DLD1 (cell line): ENCODE results near the gene THSD4.
"Not testable (repeated sequence)": the region's sequence is repeated elsewhere in the genome, so short reads cannot be mapped to it uniquely, and the experiment has no call there.

ENCODE experiments used
- in situ Hi-C: cut with HindIII; loops from 2 replicates; pipeline ENCODE4 v1.10.0; 2017; ENCODE audit warnings: low sequenced_read_pairs

THSD4 gene

DNA sequence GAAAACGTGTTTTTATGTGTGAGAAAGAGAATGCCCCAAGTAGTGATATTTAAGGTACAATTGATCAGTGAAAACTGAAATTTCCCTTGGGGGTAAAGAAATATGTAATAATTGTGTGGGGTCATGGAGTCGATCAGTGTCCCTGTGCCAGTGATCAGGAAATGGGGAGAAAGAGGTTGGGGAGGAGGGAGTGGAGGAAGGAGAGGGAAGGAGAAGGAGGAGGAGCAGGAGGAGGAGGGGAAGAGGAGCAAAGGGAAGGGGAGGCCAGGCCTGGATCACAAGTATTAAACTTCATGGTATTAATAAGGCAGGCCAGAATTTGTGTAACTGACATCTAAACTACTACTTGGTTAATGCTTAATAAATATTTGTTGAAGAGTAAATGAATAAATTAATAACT is 30.4 kb downstream of the THSD4 start:
- in situ Hi-C loops, result no loop called here

DNA sequence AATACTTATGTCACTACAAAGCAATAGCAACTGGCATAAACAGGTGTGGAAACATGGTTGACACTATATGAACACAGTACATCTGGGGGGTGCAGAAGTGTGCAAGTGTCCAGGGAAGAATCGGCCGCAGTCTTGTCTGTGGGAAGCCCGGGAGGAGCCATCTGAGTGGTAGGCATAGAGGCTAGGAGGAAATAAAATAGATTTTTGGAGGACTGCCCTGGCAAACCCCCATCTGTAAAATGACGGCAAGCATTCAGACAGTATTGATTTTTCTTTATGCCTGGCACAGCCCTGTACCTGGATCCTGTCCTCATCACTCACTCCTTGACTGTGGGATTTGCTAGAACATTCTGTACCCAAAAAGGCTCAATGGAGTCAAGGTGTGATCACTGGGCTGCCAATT is 31.3 kb downstream of the THSD4 start:
- in situ Hi-C loops, result no loop called here

DNA sequence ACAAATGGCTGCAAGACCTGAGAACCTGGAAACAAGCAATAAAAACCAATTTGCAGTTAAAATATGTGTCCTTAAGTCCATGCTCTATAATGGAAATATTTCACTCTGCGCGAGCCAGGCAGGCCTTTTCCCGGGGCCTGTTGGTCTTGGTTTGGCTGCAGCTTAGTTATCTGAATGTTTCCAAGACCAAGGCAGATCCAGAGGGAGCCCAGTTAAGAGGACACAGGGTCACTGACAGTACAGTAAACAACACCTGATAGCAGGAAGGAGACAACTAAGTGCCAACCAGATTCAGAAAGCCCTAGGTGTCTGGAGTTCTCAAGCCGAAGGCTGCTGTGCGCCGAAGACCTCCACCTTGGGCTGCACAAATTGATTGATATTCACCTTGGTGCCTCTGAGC is 32.8 kb downstream of the THSD4 start:
- in situ Hi-C loops, result no loop called here

DNA sequence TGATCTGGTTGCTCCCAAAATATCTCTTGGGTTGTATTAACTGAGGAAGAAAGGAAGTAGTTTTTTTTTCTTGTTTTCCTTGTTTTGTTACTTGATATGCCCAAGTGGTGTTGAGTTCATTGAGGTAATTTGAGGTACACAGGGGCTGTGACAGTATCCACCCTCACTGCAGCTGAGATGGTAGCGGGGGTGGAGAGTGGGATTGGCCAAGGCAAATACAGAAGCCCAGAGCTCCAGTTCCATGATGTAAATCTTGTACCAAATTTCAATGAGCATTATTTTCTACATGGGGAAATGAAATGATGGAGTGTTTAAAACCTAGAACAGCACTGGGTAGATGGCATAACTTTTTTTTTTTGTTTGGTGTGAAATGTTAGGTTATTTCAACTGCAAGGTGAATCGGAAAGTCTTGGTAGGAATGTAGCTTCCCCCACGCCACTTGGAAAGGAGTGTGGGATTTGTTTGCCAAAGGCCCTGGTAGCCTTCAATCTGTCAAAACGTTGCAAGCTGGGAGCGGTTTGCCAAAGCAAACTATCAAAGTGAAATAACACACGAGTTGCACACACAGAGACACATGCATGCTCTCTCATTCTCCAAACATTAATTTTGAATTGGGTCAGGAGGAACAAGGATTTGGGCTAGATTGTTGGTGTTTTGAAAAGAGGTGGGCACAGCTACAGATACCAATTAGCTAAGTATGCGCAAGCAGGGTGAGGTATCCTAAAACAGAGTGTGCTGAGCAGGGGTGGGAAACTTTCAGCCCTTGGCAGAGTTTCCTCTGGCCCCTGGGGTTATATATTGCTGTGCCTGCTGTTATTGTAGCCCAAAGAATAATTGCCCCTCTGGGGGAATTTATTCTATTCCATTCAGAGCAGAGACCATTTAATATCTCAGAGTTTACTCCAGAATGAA is 34.6 kb downstream of the THSD4 start:
- in situ Hi-C loops, result no loop called here

DNA sequence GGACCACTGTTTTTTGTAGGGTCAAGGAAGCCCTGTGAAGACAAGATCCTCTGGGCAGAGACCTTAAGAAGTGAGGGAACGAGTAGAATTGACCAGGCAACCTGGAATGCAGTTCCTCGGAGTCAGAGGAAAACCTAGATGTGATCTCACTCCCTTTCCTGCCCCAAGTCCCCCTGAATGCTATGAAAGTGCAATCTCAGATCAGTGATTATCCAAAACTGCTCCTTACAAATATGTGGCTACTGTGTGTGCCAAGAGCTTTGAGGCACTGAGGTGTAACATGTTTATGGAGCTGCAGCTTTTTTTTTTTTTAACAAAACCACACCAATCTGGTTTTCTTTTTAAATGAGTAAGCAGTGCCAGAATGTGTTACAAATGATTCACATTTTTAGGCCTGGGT is 35.8 kb downstream of the THSD4 start:
- in situ Hi-C loops, result no loop called here

DNA sequence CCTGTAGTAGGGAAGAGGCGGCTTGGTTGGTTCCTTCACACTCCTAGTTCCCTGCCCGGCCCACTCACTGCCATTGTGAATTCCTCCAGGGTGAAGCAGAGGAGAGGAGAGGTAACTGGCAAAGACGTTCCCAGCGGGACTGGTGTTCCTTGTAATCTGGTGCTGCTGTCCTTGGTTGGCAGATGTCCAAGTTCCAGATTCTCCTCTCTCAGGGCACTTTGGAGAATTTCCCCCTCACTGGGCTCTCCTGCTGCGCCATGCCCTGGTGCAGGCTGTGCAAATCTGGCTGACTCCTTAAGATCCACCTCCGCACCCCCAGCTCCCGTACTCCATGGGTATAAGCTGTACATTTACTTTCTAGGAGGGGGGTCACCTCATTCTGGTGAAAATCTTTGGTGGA is 37.3 kb downstream of the THSD4 start:
- in situ Hi-C loops, result no loop called here

DNA sequence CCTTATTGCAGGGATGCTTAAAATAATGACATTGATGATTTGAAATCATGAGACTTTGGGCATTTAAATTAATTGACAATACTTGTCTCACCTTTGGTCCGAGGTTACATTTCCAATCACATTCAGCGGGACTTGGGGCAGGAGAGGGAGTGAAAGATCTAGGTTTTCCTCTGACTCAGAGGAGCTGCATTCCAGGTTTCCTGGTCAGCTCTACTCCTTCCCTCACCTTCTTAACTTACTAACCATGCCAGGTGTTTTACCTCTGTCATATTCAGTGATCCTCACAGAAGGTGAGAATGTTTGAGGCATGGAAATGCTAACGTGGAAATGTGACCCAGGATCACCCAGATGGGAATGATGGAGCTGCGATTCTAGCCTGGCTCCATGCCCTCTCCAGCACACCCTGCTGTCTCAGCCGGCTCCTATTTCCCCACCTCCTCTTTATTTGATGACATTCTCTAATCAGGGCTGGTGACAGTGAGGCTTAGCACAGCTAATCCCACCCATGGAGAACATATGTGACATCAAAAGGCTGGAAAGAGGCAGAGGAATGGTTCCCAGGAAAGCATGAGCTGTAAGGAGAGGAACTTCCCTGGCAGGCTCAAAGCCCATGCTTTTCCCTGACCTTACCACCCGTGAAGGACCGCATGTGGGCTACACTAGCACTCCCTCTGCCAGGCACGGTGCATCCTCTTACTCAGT is 38.7 kb downstream of the THSD4 start:
- in situ Hi-C loops, result no loop called here

DNA sequence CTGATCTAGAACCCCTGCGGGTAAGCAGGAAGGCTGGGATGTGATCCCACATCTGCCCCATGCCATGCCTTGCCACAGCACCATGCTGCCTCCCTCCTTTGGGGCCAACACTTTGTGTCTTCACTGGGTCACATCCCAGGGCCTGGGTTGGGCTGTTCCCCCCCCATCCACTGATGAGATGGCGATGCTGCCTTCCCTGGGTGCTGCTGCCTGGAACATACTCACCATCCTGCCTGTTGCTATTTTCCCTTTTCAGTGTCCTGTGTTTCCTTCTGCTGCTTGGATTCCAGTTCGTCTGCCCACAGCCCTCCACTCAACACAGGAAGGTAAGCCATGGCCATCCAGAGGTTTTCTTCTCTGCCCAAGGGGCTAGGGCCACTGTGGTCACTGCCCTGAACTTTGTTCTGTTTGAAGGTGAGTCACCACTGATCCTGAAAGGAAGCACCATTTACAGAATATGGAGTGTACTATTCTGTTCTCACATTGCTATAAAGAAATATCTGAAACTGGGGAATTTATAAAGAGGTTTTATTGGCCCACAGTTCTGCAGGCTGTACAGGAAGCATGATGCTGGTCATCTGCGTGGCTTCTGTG is 39.4 kb downstream of the THSD4 start:
- in situ Hi-C loops, result no loop called here

DNA sequence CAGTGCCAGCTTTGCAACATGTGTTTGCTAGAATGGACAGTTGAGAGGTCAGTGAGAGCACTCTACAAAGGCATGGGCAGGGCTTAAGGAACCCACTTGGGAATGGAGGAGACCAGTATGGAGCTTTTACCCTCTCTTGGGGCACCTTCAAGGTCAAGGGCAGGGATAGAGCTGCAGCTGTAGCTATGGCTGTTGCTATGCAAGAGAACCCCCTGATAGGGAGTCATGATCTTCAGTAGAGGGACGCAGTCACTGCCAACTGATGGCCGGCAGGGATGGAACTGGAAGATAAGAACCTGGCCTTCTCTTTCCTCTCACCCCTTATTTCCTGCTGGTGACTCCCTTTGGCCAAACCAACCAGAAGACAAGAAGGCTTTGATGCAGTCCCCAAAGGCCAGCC is 40.3 kb downstream of the THSD4 start:
- in situ Hi-C loops, result no loop called here

DNA sequence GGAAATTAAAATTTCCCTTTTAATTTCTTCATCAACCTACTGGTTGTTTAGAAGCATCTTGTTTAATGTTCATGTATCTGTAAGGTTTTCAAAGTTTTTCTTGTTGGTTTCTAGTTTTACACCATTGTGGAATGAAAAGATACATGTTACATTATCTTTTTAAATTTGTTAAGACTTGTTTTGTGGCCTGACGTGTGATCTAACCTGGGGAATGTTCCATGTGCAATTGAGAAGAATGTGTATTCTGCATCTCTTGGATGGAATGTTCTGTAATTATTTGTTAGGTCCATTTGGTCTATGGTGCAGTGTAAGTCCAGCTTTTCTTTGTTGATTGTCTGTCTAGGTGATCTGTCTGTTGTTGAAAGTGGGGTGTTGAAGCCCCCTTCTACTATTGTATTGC is 45.7 kb downstream of the THSD4 start:
- in situ Hi-C loops, result no loop called here

DNA sequence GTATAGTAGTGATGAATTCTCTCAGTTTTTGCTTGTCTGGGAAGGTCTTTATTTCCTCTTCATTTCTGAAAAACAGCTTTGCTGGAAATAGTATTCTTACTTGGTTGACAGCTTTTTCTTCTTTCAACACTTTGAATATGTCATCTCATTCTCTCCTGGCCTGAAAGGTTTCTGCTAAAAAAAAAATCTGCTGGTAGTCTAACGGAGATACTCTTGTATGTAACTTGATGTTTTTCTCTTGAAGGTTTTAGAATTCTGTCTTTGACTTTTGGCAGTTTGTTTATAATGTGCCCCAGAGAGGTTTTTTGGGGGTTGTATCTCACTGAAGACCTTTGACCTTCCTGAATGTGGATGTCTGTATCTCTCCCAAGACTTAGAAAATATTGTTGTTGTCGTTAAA is 47.0 kb downstream of the THSD4 start:
- in situ Hi-C loops, result no loop called here

DNA sequence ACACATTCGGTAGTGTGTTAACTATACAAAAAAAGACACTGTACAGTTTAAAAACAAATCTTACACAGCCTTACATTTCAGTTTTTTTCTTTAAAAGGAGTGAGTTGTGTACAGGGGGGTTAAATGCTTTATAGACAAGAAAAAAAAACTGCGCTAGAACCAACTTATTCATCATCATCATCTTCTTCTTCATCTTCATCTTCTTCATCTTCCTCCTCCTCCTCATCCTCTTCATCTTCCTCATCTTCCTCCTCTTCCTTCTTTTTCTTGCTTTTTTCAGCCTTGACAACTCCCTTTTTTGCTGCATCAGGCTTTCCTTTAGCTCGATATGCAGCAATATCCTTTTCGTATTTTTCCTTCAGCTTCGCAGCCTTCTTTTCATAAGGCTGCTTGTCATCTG is 49.3 kb downstream of the THSD4 start:
- in situ Hi-C loops, result not testable (repeated sequence)

DNA sequence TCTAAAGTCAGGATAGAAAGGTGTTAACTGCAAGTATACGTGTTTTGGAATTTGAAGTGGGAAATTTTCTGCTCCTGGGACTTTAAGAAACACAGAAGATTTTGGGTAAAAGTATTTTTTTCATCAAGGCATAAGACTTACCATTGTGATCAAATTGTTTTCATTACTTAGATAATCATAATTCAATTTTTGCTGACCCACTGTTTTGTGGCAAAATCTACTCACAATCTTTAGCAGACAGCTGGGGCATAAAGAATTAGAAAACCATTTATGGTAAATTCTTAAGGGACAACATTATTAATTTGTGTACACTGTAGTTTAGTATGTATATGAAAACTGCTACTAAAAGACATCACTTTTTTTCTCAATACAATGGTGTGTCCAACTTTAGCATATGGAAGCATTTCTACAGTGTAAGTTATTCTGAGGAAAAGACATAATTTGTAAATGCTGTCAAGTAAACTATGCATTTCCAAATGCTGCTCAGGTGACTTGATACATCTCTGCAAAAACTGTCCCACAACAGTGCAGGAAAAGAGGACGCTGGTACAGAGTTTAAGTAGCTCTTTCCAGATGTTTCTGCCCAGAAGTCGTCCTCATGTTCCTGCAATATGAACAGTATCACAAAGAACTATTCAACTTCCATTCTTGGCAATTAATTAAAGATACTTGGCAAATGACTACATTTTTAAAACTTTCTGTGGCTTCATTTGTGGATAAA is 52.3 kb downstream of the THSD4 start:
- in situ Hi-C loops, result no loop called here

DNA sequence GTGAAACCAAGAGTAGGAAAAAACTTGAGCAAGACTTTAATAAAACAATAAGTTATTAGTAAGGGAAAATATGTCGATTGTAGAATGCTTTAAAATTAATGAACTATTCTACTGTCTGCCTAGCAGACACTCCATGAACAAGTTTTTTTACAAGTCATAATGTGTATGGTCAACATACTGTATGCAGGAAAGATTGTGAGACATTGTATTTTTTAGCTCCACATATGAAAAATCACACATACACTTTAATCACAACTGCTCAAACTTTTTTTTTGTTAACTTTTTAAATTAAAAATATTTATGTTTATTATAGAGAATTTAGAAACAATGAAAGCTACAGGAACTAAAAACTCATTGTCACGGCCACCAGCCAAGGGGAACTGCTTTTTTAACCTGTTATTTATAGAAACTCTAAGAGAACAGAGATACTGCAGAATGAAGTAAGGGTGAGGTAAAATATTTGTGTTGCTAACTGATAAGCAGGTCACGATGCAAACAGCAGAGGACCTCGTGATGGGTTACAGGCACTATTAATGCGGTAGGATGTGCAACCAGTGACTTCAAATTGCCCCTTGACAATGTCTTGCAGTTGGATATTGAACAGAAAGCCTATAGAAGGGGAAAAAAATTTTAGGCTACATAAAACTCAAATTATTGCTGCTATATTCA is 53.0 kb downstream of the THSD4 start:
- in situ Hi-C loops, result no loop called here

DNA sequence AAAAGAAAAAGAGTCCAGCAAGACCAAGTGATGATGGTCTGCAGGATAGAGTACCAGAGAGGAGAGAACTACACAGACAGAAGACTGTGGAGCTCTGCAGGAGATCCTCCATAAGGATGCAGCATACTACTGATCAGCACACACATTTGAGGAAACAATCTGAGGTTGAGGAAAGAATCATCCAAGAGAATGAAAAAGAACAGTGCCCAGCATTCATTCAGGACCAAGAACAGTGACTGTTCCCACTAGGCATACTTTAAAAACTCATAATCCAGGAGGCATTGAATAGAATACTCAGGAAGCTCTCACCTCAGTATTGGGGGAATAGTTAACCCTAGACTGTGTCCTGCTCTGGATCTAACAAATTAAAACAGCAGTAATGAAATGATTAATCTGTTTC is 54.9 kb downstream of the THSD4 start:
- in situ Hi-C loops, result no loop called here

DNA sequence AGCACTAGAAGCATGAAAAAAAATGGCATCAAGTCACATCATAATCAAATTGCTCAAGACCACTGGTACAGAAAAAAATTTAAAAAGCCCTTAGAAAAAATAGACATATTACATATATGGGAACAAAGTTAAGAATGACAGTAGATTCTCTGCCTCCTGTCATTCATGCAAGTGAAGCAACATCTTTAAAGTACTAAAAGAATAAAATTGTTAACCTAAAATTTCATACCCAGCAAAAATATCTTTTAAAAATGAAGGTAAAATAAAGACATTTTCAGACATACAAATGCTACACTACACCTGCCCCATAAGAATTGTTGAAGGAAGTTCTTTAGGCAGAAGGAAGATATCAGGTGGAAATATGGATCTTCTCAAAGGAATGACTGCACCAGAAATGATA is 55.9 kb downstream of the THSD4 start:
- in situ Hi-C loops, result no loop called here

DNA sequence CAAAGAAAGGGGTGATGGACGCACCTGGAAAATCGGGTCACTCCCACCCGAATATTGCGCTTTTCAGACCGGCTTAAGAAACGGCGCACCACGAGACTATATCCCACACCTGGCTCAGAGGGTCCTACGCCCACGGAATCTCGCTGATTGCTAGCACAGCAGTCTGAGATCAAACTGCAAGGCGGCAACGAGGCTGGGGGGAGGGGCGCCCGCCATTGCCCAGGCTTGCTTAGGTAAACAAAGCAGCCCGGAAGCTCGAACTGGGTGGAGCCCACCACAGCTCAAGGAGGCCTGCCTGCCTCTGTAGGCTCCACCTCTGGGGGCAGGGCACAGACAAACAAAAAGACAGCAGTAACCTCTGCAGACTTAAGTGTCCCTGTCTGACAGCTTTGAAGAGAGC is 59.1 kb downstream of the THSD4 start:
- in situ Hi-C loops, result not testable (repeated sequence)

DNA sequence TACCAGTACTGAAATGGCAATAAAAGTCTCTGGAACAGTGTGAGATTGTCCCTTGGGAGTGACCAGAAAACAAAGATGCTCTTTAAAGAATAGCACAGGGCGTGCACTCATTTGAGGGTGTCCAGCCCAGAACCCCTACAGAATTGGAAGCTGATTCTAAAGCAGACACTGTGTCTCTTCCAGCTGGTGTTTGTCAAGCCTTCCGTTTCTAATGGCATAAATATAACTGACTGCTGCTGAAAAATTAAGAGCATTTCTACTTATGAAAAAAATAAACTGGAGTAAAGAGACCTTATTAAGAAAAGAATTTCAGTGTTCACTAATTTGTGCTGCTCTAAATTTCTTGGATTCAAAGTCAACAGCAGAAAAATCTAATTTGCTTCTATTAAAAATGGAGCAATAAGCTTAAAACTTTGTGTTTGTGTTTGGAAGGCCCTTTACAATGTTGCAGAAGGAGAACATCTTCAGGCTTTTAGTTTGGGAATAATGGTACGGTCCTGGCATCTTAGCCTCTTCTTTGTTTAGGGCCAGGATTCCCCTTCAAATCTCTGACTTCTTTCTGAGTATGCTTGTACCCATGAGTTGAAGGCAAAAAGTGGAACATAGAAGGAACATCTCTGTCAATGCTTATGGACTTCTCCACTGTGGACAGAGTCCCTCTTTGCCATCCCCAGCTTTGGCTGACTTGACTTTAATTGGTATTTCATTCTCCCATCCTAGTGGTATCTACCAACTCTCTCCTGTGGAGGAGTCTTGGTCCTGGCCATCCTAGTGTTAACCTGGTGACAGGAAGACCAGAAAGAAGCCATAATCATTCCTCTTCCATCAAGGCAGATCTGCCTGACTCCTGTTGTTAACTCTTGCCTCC is 65.9 kb downstream of the THSD4 start:
- in situ Hi-C loops, result no loop called here

DNA sequence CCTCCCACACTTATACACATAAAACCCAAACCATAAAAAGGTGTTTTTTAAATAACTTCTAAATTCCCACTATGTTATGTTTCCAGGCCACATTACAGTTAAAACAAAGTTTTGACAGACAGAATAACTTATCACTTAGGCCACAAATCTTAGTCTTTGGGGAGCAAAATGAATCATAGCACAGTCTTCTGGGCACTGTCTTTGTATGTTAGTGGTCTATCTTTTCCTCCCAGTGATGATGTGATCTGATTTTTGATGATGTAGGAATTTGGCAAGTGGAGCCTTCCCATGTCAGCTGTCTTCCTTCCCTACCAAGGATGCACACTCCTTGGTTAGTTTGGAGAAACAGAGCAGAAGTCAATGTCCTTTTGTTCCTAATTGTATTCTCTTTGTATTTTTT is 67.3 kb downstream of the THSD4 start:
- in situ Hi-C loops, result no loop called here

DNA sequence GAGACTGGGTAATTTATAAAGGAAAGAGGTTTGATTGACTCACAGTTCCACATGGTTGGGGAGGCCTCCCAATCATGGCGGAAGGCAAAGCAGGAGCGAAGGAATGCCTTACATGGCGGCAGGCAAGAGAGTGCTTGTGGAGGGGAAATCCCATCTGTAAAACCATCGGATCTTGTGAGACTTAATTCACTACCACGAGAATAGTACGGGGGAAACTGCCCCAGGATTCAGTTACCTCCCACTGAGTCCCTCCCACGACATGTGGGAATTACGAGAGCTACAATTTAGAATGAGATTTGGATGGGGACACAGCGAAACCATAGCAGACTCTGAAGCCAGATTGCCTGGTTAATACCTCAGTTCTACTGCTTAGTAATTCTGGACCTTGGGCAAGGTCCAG is 67.8 kb downstream of the THSD4 start:
- in situ Hi-C loops, result no loop called here
